GM18861 (cell line): Measurements from ENCODE around the gene CENPVL1.
"Not testable (repeated sequence)": the region's sequence is repeated elsewhere in the genome, so short reads cannot be mapped to it uniquely, and the experiment has no call there.

Experiments used
- ATAC-seq: cut with Tn5 transposase; IDR thresholded peaks from one replicate; pipeline ENCODE4 v1.9.1; 2021; ENCODE audit not compliant: unreplicated experiment

CENPVL1 gene

GRCh38 chrX:51710277-51711164, at the start of gene CENPVL1:
CENPVL1 (plus strand) TSS chrX:51710512; CDS start chrX:51710512, 0 bp downstream.
- not testable (repeated sequence) for ATAC-seq

GRCh38 chrX:51665981-51666380, 44.3 kb upstream of the CENPVL1 start:
- ATAC-seq, result no peak

DNA sequence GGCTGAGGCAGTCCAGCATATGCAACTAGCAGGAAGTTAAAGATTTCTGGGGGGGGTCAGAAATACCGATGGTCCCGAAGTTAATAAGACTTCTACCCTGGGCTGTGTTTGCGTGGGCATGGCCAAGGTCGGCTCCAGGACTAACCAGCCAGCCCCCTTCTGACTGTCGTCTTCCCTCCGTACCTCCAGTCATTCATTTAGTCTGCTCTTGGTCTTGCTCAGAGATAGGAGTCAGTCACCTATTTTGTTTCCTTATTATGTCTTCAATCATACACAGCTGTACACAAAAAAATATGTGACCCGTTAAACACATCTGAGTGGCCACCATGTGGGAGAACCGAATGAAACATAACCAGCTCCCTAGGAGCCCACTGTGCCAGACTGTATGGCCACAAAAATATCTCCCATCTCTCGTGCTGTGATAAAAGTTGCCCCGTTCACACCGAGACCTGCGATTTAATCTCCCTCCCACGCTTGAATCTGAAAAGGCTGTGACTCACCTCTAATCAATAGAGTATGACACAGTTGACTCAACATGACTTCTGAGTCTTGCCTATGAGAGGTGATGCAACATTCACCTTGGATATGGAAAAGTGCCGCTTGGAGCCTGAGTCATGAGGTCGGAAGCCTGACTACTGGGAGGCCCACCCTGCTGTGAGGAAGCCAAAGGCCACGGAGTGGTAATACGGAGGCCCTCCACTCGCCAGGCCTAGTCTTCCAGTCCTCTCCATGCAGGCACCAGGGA, 30.5 kb upstream of the CENPVL1 start:
- ATAC-seq, result not testable (repeated sequence)

GRCh38 chrX:51681808-51682719, 28.2 kb upstream of the CENPVL1 start:
- not testable (repeated sequence) for ATAC-seq

DNA sequence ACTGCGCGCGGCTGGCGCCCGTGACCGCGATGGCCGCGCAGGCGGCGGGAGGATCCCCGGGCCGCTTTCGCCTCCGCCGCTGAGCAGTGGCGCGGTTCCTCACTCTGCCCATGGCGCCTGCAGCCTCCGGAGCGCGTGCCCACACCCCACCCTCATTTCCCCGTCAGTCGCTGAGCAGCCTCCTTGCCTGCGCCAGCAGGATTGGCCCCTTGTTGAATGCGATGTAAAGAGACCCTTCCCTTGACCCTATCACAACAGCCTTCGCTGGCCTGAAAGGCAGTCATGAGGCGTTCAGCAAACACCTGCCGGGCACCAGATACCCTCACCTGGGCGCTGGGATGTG, 27.6 kb upstream of the CENPVL1 start, which contains the start of gene CENPVL2:
TSS of gene CENPVL2 (minus strand) at position 112 of the 343 bp plus-strand sequence. CDS start at position 112, 0 bp downstream.
- not testable (repeated sequence) for ATAC-seq

GRCh38 chrX:51694254-51694653, 16.1 kb upstream of the CENPVL1 start:
- no peak for ATAC-seq

DNA sequence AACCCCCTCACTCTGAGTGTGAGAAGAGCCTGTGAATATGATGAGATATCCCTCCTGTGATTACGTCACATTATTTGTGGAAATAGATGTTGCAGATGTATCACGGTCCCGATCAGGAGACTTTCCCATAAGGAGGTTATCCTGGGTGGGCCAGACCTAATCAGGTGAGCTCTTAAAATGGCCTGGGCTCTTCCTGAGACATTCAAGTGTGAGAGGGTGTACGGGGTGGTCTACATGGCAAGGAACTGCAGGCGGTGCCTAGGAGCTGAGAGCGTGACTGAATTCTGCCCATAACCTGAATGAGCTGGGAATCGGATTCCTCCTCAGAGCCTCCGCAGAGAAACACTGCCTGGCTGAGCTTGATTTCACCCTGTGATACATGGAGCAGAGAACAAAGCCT, 12.9 kb upstream of the CENPVL1 start:
- no peak for ATAC-seq

DNA sequence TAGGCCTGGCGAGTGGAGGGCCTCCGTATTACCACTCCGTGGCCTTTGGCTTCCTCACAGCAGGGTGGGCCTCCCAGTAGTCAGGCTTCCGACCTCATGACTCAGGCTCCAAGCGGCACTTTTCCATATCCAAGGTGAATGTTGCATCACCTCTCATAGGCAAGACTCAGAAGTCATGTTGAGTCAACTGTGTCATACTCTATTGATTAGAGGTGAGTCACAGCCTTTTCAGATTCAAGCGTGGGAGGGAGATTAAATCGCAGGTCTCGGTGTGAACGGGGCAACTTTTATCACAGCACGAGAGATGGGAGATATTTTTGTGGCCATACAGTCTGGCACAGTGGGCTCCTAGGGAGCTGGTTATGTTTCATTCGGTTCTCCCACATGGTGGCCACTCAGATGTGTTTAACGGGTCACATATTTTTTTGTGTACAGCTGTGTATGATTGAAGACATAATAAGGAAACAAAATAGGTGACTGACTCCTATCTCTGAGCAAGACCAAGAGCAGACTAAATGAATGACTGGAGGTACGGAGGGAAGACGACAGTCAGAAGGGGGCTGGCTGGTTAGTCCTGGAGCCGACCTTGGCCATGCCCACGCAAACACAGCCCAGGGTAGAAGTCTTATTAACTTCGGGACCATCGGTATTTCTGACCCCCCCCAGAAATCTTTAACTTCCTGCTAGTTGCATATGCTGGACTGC, 2.8 kb downstream of the CENPVL1 start:
- ATAC-seq, result not testable (repeated sequence)

GRCh38 chrX:51728202-51728601, 17.9 kb downstream of the CENPVL1 start:
- ATAC-seq, result no peak

DNA sequence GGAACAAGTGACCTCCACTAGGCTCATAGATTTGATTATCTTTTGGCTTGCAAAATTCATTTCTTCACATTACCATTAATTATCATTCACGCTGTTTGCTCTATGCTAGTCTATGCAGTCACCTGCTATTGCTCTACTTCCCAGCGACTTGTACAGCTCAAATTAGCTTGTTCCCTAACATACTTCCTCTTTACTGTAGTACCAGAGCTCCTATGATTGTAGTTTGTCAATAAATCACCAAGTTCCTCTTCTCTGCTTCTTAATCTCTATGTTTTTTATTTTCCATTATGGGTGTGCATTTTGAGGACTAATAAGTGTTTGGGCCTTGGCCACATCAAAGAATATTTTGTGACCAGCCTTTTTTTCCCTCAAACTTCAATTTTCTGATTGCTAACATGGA, 26.8 kb downstream of the CENPVL1 start:
- no peak for ATAC-seq

- ATAC-seq, result no peak
These were observed 32.3 kb downstream of the CENPVL1 start for GRCh38 chrX:51742586-51742985.

DNA sequence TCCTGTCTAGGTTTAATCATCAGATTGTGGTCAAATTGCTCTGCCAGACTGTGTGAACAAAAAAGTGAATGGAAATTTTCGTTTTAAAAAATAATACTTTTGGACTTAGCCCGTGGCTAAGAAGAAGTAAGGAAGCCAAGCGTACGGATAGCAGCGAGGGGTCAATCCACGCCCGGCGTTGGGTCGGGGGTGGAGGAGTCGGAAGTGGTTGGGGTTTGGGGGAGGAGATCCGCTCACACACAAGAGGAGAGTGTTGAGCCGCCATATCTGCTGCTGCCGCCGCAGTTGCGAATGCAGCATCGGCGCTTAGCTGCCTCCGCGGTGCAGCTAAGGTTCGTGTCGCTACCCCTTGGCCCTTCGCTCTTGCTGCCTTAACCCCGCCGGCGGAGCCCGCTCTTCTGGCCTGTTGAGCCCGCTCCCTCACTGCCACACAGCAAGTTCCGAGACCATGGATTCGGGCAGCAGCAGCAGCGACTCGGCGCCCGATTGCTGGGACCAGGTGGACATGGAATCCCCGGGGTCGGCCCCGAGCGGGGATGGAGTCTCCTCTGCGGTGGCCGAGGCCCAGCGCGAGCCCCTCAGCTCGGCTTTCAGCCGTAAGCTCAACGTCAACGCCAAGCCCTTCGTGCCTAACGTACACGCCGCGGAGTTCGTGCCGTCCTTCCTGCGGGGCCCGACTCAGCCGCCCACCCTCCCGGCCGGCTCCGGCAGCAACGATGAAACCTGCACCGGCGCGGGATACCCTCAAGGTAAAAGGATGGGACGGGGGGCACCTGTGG, 33.1 kb downstream of the CENPVL1 start, which contains the start of gene GSPT2:
TSS of gene GSPT2 (plus strand) at position 264 of the 779 bp plus-strand sequence. CDS start at position 449, 185 bp downstream.
- peak; percentile 88 for ATAC-seq

GRCh38 chrX:51747671-51748070, 37.4 kb downstream of the CENPVL1 start:
- ATAC-seq, result no peak

GRCh38 chrX:51759055-51759839, 48.9 kb downstream of the CENPVL1 start:
- ATAC-seq, result no peak

DNA sequence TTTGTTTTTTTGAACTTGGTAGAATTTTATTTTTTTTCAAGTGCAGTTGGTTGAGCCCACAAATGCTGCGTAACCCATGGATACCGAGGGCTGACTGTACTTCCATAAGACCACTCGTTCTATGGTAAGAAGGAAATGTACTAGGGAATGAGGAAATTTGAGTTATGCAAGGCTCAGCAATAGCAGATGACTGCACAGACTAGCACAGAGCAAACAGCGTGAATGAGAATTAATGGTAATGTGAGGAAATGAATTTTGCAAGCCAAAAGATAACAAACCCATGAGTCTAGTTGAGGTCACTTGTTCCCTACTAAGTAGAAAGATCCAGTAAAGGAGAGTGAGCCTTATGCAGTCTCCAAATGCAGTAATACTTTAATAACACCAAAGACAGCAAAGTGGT, 50.3 kb downstream of the CENPVL1 start:
- no peak for ATAC-seq
